Measurements from ENCODE around the gene VAT1L.

GRCh38 chr16:77945126-77945525, 156.8 kb downstream of the VAT1L start:
- TF ChIP-seq CTCF (IDR thresholded peaks at IDR 0.05) (no peak), ZFX (IDR thresholded peaks at IDR 0.05; ENCODE audit: borderline replicate concordance) (no peak)

All from 22Rv1 (cell line).